ENCODE measurements around the gene SDK1.

SDK1 gene

GRCh38 chr7:3292694-3293093 is 8.4 kb upstream of the SDK1 start:
- DNase-seq = no peak

GRCh38 chr7:3294432-3295100 is 6.5 kb upstream of the SDK1 start:
- DNase-seq = no peak

GRCh38 chr7:3297105-3297819 is 3.8 kb upstream of the SDK1 start:
- no peak for DNase-seq

- DNase-seq = no peak
Observed at GRCh38 chr7:3300221-3300650, 816 bp upstream of the SDK1 start.

GRCh38 chr7:3301449-3301731 is 338 bp downstream of the SDK1 start:
- no peak for DNase-seq

GRCh38 chr7:3301831-3302618 is 973 bp downstream of the SDK1 start:
- DNase-seq = peak in 1 of 2 donors; percentile 5

GRCh38 chr7:3302681-3303320 is 1.7 kb downstream of the SDK1 start:
- DNase-seq = no peak

GRCh38 chr7:3304131-3304530 is 3.1 kb downstream of the SDK1 start:
- no peak for DNase-seq

- DNase-seq = no peak
Observed at GRCh38 chr7:3307435-3307834, 6.4 kb downstream of the SDK1 start.

- DNase-seq = no peak
Observed at GRCh38 chr7:3309140-3309539, 8.1 kb downstream of the SDK1 start.

GRCh38 chr7:3309956-3310355 is 8.9 kb downstream of the SDK1 start:
- no peak for DNase-seq

- no peak for DNase-seq
Observed at GRCh38 chr7:3310884-3311283, 9.8 kb downstream of the SDK1 start.

- no peak for DNase-seq
Observed at GRCh38 chr7:3312583-3312982, 11.5 kb downstream of the SDK1 start.

- DNase-seq = no peak
Observed at GRCh38 chr7:3318874-3319273, 17.8 kb downstream of the SDK1 start.

- no peak for DNase-seq
Observed at GRCh38 chr7:3321206-3321605, 20.2 kb downstream of the SDK1 start.

GRCh38 chr7:3321745-3322144 is 20.7 kb downstream of the SDK1 start:
- no peak for DNase-seq

- DNase-seq = no peak
Observed at GRCh38 chr7:3326246-3326645, 25.2 kb downstream of the SDK1 start.

- DNase-seq = no peak
Observed at GRCh38 chr7:3327099-3327498, 26.0 kb downstream of the SDK1 start.

- DNase-seq = no peak
Observed at GRCh38 chr7:3327655-3328054, 26.6 kb downstream of the SDK1 start.

- no peak for DNase-seq
Observed at GRCh38 chr7:3332308-3332707, 31.3 kb downstream of the SDK1 start.

- DNase-seq = no peak
Observed at GRCh38 chr7:3333861-3334260, 32.8 kb downstream of the SDK1 start.

GRCh38 chr7:3336042-3336665 is 35.1 kb downstream of the SDK1 start:
- DNase-seq = no peak

GRCh38 chr7:3338161-3338560 is 37.1 kb downstream of the SDK1 start:
- DNase-seq = no peak

Measured in CD4-positive, alpha-beta T cell treated with Interleukin-4 for 1 hour (primary cell).